ENCODE measurements around the gene IMMP2L.

IMMP2L gene

DNA sequence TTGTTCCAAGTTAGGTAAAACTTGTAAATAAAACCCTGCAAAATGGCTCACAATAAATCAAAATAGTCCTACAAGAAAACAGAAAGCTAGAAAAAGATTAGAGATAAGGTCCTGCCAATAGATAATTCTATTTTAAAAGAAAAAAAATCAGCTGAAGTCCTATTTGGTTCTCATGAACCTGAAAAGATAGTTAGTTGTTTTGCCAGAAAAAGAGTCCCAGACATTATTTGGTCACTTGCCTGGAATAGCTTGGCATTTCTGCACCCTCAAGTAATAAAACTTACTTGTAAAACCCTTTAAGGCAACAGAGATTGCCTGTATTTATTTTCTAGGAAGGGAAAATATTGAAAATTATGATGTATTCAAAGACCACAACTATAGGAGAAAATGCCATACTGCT lies 423.7 kb downstream of the IMMP2L start:
- no peak for DNase-seq

DNA sequence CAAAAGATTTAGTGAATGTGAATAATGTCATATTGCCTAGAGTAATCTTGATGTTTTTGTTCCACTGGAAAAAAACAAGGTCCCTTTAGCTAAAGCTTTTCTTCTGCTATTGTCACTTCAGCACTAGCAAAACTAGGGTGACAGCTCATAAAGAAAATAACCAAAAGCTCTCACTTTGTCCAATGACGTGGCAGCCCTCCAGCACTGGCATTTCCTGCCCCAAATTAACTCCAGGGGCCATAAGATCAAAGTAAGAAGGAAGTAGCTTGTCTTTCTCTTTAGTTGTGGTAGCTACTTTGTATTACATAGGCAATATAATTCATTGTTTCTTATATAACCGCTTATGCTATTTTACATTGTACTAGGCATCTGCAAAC lies 424.1 kb downstream of the IMMP2L start:
- peak; percentile 67 for DNase-seq

- DNase-seq: peak; percentile 50
These were observed 424.7 kb downstream of the IMMP2L start for GRCh38 chr7:111137296-111138192.

DNA sequence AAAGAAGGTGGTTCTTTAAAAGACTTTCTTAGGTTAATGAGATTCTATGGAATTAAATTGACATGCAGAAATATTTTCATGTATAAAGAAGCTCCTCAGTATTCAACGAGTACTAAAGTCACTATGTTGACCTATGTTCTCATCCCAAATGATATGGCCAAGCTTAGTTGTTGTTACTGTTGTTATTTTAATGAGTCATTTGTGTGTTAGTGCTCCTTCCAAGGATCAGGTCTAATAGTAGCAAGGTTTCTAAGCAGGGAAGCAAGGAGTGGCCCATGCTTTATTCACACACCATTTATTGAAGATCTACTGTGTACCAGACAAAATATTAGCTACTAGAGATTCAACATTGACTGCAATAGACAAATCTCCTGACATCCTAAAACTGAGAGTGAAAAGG lies 429.5 kb downstream of the IMMP2L start:
- no peak for DNase-seq

DNA sequence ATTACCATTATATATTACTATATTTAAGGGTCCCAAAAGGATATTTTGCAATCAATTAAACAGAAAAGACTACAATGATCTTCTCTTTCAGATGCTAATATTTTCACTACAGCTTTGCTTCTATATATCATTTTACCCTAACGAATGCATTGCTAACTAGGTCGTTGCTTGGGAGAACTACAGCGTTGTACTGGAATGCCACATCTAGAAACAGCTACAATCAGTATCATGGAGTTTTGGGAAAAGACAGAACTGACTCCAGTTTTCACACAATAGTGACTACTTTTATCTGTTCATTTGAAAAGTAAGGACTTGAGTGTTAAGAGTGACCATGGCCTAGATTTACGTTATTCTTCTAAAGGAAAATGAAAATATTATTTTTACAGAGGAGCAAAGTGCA lies 432.9 kb downstream of the IMMP2L start:
- DNase-seq: no peak

DNA sequence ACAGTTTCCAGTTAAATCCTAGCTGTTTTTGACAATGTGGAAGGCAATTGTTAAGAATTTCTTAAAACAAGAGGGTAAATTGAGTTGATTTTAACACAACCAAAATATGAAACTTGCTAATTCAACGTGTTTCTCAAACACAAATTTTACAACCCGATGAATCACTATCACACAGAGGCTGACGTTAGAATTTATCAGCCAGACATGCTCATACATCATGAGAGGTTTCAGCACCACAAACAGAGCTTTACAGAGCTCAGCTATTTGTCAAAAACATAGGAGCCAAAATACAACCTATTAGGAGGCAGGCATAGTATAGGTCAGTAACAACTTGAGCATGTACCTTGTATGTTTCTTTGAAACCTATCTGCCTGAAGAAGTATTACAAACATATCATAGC lies 435.3 kb downstream of the IMMP2L start:
- no peak for DNase-seq

- no peak for DNase-seq
These were observed 446.3 kb downstream of the IMMP2L start for GRCh38 chr7:111115966-111116365.

- DNase-seq: no peak
These were observed 448.9 kb downstream of the IMMP2L start for GRCh38 chr7:111113263-111114017.

- no peak for DNase-seq
These were observed 449.9 kb downstream of the IMMP2L start for GRCh38 chr7:111112439-111112838.

GRCh38 chr7:111108496-111108895 lies 453.8 kb downstream of the IMMP2L start:
- DNase-seq: no peak

- DNase-seq: no peak
These were observed 454.3 kb downstream of the IMMP2L start for GRCh38 chr7:111108000-111108399.

DNA sequence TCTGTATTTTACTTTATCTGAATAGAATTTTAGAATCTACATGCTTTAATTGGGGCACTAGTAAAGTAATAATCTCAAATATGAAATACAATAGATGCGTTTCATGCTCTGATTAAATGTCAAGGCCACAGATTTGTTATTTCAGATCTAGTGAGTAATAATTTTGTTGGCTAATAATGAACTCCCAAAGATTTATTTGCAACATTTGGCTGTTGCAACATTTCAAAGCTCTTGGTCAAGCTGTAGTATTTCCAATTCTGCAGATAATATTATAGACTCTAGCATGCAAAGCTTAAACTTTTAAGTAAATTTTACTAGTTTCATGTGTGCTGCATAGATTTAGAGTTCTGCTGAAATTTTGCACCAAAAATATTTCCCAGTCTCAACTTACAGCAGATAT lies 454.7 kb downstream of the IMMP2L start:
- no peak for DNase-seq

GRCh38 chr7:111105269-111105668 lies 457.0 kb downstream of the IMMP2L start:
- DNase-seq: no peak

GRCh38 chr7:111104710-111105109 lies 457.6 kb downstream of the IMMP2L start:
- DNase-seq: no peak

GRCh38 chr7:111103678-111104274 lies 458.5 kb downstream of the IMMP2L start:
- DNase-seq: no peak

GRCh38 chr7:111103136-111103535 lies 459.2 kb downstream of the IMMP2L start:
- no peak for DNase-seq

GRCh38 chr7:111101856-111102646 lies 460.2 kb downstream of the IMMP2L start:
- no peak for DNase-seq

- no peak for DNase-seq
These were observed 463.4 kb downstream of the IMMP2L start for GRCh38 chr7:111098926-111099250.

DNA sequence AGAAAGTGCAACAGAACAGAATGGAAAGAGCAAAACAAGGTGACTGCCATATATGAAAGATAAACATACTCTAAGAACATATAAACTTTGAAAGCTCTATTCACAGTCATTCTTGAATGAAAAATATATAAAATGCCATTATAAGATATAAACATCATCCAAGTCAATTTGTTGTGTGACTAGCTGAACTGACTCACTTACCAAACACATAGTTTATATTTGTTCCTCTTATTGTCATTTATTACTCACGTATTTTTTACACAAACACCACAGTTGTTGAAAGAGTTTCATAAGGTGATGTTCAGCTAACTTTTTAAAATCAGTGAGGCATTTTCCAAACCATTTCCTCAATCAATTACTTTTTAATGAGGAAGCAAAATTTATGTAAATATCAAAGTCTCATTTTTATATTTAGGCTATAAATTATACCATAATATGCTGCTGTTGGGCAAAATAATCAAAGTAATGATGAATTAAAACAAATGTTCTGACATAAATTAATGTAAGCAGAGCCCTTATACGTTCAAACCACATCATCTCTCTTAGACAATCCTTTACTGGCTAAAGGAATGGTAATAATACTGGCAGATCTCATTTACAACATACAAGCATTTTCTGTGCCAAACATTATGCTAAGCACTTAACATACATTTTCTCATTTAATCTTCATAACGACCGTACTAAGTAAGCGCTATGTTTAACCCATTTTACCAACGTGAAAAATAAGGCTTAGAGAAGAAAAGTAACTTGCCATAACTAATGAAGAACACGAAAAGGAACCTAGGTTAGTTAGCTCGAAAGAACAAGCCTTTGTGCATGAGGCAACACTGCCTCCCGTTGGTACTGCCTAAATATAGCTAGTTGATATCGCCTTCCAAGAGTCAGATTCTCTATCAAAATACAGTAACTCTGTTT lies 464.0 kb downstream of the IMMP2L start:
- DNase-seq: peak; percentile 69

DNA sequence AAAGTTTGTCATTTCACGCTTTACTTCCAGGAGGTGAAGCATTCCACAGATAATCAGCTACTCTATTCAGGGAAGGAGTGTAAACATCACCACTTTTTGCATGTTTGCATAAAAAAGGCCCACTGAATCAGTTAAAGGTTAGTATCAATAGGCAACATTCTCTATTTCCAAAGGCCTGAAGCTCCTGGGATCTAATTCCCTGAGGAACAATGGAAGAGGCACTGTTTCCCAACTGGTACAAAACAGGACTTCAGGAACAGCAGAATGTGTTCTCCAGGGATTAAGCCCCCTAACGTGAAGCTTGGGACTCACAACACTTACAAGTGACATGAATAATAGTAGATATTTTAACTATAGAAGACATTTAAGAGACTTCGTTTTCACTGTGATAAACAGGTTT lies 465.3 kb downstream of the IMMP2L start:
- no peak for DNase-seq

DNA sequence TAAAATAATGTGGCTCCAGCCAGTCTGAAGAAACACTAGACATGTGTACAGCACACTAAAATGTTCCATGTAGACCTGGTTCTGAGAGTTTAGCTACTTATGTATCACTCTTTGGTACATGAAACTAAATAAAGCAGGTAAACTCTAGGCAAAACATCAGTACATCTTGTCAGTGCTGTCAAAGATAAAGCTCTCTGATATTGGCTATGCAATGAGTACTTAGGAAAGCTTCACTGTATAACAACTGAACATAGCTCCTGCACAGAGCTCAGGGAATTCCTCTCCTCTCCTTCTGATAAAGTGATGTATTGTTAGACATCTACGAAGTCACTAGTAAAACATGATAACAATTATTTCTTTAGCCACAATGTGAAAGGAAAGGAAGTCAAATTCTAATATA lies 467.9 kb downstream of the IMMP2L start:
- DNase-seq: no peak

GRCh38 chr7:111093496-111093895 lies 468.8 kb downstream of the IMMP2L start:
- DNase-seq: no peak

Measured in stimulated activated CD4-positive, alpha-beta T cell treated with anti-CD3 and anti-CD28 coated beads, Interleukin-4, amount 100 ng/mL, for 24 hours (primary cell).